Lung microvascular endothelial cell (primary cell): ENCODE results near the gene B4GALT1. TPM values are rescaled to one million over a fixed set of nuclear protein-coding genes. Genes with fewer than 3 reads are reported as not detected.

ENCODE experiments used
- DNase-seq, 2 donors: peaks; one replicate each; pipeline versions ENCODE4 v3.0.0 to v3.0.0-alpha.2; 2010; ENCODE audit warnings: low read depth in 2 of 2
- total RNA-seq: library from RNA; depleted of rRNA; stranded (reverse); fragments of >200 nt; gene quantifications from 2 replicates; pipeline ENCODE4 v1.2.1, GENCODE V29; 2014

Gene B4GALT1
- total RNA-seq, 1 donor from 2014 or later: 13.1 TPM

DNA sequence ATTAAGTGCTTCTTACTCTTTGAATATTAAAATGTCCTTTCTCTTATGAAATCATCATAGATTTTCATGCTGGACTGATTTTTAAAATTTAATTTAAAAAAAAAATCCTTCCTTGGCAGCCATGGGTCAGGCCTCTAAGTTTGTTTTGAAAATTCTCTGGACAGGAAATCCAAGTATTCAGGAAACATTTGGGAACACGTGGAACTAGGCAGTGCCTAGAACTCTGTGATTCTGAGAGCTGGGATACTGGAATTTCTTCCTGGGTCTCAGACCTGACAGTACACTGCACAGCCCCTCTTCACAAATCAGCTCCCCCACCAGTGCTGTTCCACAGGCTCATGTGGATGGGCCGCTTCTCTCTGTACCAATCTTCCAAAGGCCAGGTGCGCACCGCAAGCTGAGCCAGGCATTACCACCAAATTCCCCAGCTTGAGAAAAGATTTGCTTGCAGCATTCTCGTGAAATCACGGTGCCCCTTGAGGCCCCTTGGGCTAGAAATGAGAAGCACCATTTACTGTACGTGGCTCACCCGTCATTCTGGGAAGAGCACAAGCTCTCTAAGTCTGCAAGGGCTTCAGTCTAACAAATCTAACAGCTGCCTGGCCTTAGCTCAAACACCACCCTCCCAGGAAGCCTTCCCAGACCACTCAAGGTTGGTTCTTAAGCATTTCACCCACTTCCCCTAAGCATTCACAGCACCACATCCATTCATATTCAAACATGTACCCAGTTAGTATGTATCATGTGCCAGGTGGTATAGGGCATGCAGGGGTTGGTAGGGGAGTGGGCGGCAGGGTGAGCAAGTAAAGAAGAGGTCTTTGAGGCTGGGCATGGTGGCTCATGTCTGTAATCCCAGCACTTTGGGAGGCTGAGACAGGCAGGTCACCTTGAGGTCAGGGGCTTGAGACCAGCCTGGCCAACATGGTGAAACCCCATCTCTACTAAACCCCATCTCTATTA, 26.5 kb downstream of the B4GALT1 start:
- DNase-seq: peak; percentile 35 to 45

DNA sequence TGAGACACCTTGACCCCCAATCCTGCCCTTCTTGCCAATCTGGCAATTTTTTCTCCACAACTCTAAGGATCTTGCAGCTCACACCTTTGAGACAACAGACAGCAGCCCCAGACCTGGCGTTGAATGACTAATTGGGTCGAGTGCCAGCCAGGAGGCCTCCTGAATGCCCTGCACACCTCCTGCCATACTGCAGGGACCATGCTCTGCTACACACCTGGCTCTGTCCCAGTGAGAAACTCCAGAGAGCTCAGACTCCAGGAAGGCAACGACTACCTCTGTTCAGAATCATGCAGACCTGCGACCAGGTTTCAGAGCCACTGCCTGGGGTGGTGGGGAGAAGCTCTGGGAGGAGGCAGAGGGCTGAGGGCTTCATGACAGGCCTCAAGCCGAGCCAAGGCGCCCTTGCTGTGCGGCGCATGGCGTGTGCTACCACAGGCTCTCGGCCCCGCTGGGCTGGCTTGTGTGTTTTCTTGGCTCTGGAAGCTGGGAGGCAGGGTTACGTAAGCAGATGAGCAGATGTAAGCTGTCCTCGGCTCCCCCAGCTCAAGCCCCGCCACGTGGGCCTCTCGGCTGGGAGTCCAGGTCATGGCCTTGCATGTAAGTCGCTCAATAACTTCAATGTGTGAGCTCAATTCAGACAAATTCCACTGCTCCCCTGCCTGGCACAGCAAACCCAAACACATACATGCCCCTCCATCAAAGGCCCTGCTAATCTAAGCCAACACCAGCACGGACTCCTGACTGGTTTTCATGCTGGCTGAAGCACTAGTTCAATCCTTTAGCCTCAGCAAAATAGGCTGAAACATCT, 27.5 kb downstream of the B4GALT1 start:
- DNase-seq: peak; percentile 58 to 69

DNA sequence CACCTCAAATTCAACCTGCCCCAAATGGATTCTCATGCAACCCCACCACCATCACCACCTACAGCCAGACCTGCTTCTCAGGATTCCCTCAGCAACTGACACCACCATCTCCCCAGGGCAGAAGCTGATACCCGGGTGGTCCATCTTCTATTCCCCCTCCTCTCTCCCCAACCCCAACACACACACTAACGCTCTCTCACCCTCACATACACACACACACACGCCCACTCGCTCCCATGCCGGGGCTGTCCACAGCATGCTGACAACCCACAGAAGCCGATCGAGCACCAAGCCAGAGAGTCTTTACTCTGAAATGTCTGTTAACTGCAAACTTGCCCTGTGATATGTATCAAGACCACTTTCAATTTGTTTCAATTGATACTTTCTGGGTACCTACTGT, 28.4 kb downstream of the B4GALT1 start:
- no peak for DNase-seq

DNA sequence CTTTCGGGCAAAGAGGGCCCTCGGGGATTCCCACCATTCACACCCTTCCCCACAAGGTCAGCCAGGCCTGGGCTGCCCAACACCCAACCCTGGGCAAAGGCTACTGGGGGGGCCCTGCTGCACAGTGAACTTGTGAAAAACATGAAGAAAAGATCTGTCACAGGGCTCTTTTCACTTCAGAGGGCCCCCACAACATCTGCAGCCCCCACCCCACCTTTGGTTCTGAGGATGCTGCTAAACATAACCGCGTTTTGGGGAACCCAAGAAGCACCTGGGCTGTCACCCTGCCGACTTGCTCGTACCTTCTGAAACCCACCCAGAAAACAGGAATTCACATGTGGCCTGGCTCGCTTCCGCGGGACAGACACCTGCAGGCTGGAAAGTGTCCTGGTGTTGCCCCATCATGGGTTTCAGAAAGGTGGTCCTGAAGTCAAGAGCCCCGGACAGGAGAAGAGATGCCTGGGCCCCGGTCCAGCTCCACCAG, 29.3 kb downstream of the B4GALT1 start:
- no peak for DNase-seq

DNA sequence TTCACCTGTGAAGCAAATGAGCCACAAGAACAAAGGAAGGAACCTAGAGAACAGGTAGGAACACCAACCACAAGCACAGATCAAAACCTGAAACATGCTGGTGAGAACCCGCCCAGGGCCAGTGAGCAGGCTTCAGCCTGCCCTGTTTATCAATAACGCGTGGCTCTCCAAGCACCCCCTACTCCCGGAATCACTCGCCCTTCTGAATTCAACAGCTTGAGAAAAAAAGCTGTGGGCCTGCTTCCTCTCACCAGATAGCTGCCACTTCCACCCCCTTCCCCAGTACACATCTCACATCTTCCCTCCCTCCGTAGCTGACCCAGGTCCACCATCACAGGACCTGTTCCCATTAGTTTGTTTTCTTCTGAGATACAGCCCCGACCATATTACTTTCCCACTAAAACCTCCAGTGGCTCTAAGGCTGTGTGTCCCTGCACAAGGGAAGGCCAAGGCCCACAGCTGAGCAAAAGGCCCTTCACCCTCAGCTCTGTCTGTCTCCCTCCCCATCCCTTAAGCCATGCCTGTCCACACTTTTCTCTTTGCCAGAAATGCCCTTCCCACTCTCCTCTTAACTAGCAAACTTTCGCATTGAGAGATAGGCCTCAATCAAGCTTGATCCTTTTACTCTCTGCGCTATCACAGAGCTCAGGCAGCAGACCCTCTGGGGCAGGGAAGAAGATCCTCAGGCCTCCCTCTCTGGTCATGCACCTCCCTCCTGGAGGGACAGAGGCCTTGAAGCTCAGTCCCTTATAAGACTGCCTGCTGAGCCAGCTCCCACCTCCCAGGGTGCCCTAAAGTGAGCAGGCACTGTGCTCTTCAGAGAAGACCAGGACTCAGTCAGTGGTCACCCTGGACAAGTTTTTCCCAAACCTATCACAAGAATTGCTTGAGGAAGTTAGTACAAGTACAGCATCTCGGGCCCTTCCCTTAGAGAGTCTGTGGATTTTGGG, 30.1 kb downstream of the B4GALT1 start:
- no peak for DNase-seq

DNA sequence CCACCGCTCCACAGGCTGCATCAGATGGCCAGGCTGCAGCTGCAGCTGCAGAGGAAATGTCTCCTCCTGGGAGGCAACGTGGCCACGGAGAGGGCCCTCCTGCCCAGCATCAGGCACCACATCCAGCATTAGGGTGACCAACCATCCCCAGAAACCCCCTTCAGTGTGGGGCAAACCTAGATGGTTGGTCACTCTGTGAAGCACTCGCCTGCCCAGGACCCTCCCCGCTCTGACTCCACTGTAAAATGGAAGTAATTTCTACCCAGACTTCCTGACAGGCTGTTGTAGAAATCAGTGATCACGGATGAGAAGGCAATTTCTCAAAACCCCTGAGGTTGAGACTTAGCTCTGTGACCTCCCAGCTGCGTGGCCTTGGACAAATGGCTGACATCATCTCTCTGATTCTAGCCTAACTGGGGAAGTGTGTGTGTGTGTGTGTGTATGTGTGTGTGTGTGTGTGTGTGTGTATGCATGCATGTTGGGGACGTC, 31.6 kb downstream of the B4GALT1 start:
- peak in 1 of 2 donors; percentile 75 for DNase-seq

DNA sequence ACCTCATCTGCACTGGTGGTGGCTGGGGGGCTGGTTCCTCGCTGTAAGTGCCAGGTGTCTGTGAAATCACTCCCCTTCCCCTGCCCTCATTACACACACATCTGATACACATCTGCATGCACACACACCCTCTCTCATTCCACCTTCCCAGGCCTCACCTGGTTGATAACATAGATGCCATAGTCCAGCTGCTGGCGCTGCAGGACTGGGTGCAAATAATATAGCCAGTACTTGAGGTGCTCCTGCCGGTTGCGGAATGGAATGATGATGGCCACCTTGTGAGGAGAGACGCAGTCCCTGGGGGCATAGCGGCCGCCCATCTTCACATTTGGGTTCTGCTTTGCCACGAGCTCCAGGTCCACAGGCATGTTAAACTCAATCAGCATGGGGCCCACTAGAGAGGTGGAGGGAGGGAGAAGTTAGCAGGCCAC, 32.1 kb downstream of the B4GALT1 start:
- DNase-seq: no peak

DNA sequence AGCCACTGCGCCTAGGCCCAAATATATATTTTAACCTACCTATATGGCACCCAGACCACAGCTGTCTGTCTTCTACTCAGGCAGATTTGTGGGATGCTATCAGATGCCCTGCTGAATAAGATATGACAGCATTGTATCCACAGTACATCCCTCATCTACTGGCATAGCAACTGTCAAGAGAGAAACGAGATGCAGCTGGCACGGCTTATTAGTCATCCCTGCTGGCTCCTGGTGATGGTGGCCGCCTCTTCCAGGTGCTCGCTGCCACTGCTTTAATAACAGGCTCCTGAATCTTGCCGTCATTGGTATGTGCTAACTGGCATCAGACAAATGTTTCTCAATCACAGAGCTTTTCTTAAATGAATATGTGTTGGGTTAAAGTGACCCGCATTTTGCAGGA, 34.0 kb downstream of the B4GALT1 start:
- no peak for DNase-seq

DNA sequence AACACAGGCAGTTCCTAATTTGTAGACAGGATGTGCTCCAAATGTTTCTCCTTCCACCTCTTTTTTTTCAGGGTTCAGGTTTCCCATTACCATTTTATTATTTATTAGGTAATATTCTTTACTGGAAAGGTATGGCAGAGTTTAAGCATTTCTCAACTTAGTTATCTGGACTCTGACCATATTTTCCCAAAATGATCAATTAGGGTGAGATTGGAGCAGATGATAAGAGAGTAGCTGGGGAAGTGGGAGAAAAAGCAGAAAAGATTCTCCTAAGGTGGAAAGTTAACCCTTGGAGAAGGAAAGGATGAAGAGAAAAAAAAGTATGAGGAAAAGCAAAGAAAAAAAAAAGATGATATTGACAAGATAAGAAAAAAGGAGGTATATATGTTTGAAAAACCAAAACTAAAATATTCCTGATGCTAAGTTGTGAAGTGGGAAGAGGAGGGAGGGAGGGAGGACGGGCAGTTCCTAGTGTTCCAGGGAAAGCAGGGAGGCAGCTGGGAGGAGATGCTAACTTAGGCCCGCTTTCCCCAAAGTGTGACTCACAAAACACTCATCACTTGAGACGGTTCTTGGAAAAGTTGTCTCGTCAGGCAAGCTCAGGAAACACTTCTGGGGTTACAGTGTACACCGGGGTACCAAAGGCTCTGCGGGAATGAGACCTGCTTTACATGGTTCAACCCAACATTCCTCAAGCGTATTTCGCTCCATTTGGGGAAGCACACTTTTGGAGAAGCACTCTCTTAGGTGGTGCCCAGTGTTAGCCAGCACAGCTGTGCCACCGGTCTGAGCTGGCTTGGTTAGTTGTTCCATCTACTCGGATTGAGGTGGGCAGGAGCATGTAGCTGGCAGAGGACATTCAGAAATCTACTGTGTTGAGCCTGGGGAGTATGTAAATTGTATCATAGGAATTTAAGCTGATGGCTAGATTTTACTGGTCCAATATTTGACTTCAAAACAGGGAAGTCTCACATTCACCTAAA, 35.1 kb downstream of the B4GALT1 start:
- DNase-seq: peak in 1 of 2 donors; percentile 75

DNA sequence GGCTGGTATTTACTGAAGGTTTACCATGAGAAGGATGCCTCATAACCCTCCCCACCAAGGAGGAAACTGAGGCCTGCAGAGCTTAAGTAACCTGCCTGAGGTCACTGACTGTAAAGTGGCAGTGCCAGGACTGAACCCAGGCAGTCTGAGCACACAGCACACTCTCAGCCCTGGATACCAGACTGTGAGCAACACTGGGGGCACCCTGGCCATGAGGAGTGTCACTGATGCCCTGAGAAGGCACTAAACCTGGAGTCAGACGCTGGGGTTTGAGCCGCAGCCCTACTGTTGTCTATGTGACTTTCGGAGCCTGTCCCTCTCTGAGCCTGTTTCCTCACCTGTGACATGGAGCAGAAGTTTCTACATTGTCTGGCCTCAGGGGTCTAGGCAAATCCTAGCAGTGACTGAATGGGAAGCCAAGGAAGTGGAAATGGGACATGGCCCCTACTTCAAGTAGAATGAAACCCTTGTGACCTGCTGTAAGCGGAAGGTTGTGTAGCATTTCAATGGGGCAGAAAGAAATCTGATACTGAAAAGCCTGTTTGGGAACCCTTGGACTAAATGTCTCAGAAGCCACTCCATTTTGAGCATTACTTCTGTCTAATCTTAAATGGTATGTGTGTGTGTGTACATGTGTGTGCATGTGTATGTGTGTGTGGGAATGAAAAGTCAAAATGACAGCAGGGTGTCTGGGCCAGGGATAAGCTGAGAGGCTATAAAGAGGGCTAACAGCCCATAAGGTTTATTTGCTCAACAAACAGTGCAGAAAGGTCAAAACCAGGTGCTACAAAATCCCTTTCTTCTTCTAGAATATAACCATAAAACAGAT, 36.0 kb downstream of the B4GALT1 start:
- DNase-seq: no peak

DNA sequence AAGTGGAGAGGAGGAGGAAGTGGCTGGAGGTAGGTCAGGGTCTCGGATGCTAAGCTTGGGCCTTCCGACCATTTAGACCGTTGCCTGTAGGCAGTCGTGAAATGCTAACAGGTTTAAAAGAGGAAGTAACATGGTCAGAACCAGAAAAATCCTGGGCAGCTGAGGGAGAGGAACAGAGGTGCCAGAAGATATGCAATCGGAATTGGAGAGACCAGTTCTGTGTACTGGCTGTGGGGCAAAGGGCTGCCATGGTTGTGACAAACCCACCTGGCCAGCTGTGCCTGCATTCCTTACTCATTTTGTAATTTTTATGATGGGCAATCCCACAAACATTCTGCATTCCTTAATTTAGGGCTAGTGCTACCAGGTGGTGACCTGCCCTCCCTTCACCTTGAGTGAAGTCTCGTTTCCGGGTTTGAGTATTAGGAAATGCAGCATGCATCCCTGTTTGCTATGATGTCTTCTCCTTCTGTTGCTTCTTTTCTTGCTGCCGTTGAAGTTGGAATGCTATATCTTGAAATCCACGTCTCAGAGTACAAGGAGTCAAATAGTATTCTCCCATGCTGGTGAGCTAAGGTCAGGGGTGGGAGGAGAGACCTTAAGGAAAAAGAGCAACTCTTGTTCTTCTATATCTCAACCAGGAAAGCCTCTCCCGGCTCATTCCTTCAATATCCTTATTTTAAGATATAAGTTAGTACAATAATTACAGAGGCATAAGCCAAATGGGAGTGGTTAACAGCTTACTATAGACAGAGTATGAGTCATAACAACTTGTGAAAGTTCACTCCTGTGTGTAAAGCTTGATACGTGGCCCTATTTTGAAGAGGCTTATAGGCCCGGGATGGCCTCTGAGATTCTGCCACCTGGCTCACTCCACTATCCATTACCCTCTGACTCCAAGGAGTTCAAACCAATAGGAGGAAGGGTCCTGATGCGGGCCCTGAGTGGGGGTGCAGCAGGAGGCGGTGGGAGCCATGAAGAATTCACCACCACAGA, 37.0 kb downstream of the B4GALT1 start:
- DNase-seq: peak; percentile 41 to 59

DNA sequence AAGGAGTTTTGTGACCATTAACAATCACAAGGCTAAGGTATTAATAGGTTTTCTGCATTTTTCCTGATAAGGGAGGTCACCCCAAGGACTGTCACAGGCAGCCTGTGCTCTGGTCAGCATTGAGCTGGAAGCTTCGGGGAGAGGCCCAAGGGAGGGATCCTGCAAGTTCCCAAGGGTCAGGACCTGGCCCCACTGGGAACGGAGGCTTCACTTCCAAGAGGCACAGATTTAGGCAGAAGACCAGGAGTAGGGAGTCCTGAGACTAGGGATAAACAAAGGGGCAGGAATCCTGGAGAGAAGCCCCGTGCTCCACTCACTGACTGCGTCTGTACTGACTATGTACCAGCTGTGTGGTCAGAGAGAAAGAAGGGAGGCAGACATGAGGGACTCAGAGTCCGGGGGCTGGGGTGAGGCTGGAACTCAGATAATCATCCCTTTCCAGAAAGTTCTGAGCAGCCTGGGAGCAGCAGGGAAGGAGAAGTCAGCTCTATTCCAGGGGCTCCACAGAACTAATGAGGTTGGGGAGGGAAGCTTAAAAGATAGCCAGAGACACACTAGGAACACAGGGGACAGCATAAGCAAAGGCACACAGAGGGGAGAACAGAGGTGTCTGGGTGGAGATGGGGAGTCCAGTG, 37.8 kb downstream of the B4GALT1 start:
- no peak for DNase-seq

DNA sequence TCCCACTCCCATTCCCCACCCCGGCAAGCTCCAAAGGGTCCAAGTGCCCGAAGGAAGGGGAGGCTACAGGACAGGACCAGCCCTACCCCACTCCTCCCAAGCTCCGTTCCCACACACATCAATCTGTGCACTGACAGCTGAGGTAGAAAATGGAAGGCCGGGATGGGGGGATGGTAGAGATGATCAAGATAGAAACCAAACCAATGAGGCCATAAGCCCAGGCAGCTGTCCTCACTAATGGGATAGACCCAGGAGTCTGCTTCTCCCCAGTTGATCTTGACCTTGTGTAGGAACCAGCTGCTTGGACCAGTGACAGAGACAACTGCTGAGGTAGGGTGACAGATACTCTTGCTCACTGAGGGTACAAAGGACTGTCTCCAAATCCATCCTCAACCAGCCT, 38.6 kb downstream of the B4GALT1 start:
- no peak for DNase-seq

DNA sequence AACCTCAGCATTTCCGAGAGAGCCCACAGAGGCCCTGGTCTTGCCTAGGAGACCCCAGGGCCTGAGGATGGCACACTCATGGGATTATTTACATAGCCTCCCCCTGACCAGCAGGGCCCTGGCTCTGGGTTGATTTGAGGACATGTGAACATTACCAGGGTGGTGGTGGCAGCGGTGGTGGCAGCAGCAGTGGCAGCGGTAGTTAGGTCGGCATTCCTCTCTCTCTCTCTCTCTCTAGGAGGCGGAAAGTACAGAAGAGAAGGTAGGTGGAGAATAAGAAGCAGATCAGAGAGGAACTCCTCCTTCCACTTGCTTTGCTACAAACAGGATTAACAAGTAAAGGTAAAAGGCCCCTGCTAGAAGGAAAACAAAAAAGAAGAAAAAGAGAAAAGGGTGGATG, 39.3 kb downstream of the B4GALT1 start:
- no peak for DNase-seq

DNA sequence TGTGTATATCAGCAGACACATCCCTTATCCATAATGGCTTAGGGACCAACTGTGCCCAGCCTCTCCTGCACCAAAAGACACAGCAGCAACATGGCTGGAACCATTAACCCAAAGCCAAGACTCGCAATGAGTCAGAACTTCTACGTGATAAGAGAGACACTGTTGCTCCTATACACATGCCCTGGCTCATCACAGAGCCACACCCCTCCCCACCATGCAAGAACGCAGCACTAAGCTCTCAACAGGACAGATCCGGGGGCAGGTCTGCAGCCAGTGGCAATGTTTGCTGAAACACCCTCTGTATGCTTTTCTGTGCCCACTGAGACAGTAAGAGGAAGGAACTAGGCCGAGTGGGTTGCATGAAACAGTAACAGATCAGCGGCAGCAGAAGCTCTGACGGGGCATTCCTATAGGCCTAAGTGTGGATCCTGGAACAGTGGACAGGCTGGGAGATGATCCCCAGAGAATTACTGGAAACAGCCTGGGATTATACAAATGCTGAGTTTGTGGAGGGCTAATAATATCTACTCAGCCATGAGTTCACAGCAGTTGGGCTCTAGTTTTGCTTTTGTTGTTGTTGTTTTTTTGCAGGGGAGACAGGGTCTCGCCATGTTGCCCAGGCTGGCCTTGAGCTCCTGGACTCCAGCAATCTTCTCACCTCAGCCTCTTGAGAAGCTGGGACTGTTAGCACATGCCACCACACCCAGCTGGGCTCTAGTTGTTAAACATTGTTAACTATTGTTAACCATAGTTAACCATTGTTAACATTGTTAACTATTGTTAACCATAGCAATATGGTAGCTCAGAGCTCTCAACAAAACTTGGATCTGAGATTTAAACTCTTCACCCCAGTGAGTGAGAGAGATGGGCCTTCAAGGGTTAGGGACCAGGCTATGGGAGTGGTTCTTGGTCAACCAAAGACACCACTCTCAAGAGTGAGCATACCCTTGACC, 41.0 kb downstream of the B4GALT1 start:
- peak in 1 of 2 donors; percentile 31 for DNase-seq

DNA sequence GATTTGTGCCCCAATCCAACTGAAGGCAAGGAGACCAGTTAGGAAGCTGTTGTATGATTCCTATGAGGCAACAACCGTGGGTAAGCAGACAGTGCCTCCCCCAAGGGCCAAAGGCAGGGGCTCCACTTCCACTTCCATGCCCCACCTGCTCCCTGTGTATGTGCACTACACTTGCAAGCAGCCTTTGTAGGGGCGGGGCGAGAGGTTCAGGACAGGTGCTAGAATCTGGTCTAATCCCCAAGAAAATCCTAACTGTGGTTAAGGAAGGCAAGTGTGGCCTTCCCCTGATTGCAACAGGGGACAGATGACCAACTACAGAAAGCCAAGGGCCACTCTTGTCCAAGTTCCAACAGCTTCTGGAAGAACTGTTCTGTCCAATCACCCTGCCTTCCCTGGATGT, 41.7 kb downstream of the B4GALT1 start:
- no peak for DNase-seq
